IPS DF 6.9 (cell line): ENCODE results near the gene BMI1.

Source experiments
- DNase-seq: peaks from one replicate; pipeline ENCODE4 v3.0.0-alpha.2; 2013; ENCODE audit warnings: low read depth, low spot score
- H3K27ac ChIP-seq: one replicate; pipeline ENCODE4 v1.5.1; 2013; ENCODE audit warnings: low read length, control low read depth
- H3K27me3 ChIP-seq: 2 replicates; pipeline ENCODE4 v1.6.1; 2013; ENCODE audit warnings: mild to moderate bottlenecking, low read length; ENCODE audit not compliant: control insufficient read depth, insufficient read depth
- H3K36me3 ChIP-seq: 2 replicates; pipeline ENCODE4 v1.6.1; 2013; ENCODE audit warnings: low read length; ENCODE audit not compliant: control insufficient read depth, insufficient read depth
- H3K4me1 ChIP-seq: 2 replicates; pipeline ENCODE4 v1.6.1; 2013; ENCODE audit warnings: low read length; ENCODE audit not compliant: control insufficient read depth, insufficient read depth
- H3K4me3 ChIP-seq: 2 replicates; pipeline ENCODE4 v1.5.1; 2013; ENCODE audit warnings: mild to moderate bottlenecking, low read length
- H3K9me3 ChIP-seq: 2 replicates; pipeline ENCODE4 v1.6.1; 2013; ENCODE audit warnings: low read length, inconsistent platforms; ENCODE audit not compliant: control insufficient read depth, insufficient read depth
- WGBS: extraction: QIAGEN DNeasy Blood & Tissue Kit; methylation state at CpG from one replicate; pipeline ENCODE4 v1.1.7; 2013; ENCODE audit warnings: mixed read lengths, missing lambda C conversion rate; ENCODE audit not compliant: insufficient read length, insufficient coverage; 5-methylcytosine and 5-hydroxymethylcytosine counted together

Gene BMI1

GRCh38 chr10:22366771-22367170, 45.9 kb downstream of the BMI1 start:
- no CpG with 5 or more reads among the region's 2 CpGs for WGBS
- no peak overlapping the region for H3K4me3 ChIP-seq
- H3K4me1 ChIP-seq = no peaks in the 10 kb centered on the region
- no peak overlapping the region for H3K27ac ChIP-seq
- no peaks in the 10 kb centered on the region for H3K27me3 ChIP-seq
- DNase-seq = no peak
- H3K36me3 ChIP-seq = no peaks in the 10 kb centered on the region
- no peaks in the 10 kb centered on the region for H3K9me3 ChIP-seq

- H3K27ac ChIP-seq = no peak overlapping the region
- no peaks in the 10 kb centered on the region for H3K9me3 ChIP-seq
- no peaks in the 10 kb centered on the region for H3K4me1 ChIP-seq
- WGBS = no CpG with 5 or more reads among the region's 1 CpG
- H3K36me3 ChIP-seq = no peaks in the 10 kb centered on the region
- no peak overlapping the region for H3K4me3 ChIP-seq
- no peak for DNase-seq
- H3K27me3 ChIP-seq = no peaks in the 10 kb centered on the region
Measured at GRCh38 chr10:22367471-22367870, 46.6 kb downstream of the BMI1 start.

GRCh38 chr10:22368402-22368801, 47.5 kb downstream of the BMI1 start:
- no peak for DNase-seq
- no peaks in the 10 kb centered on the region for H3K27me3 ChIP-seq
- H3K27ac ChIP-seq = no peak overlapping the region
- H3K36me3 ChIP-seq = no peaks in the 10 kb centered on the region
- H3K4me3 ChIP-seq = no peak overlapping the region
- WGBS = no CpG with 5 or more reads among the region's 4 CpGs
- no peaks in the 10 kb centered on the region for H3K4me1 ChIP-seq
- no peaks in the 10 kb centered on the region for H3K9me3 ChIP-seq

GRCh38 chr10:22368981-22369380, 48.1 kb downstream of the BMI1 start:
- Histone ChIP-seq H3K9me3 (no peaks in the 10 kb centered on the region), H3K4me1 (no peaks in the 10 kb centered on the region), H3K27me3 (no peaks in the 10 kb centered on the region), H3K4me3 (no peak overlapping the region), H3K36me3 (no peaks in the 10 kb centered on the region), H3K27ac (no peak overlapping the region)
- no peak for DNase-seq
- WGBS = no CpG with 5 or more reads among the region's 2 CpGs

- Histone ChIP-seq H3K27ac (no peak overlapping the region), H3K4me1 (no peaks in the 10 kb centered on the region), H3K27me3 (no peaks in the 10 kb centered on the region), H3K4me3 (no peak overlapping the region), H3K36me3 (no peaks in the 10 kb centered on the region), H3K9me3 (no peaks in the 10 kb centered on the region)
- WGBS = no CpG with 5 or more reads among the region's 5 CpGs
- no peak for DNase-seq
Measured at GRCh38 chr10:22369434-22370072, 48.7 kb downstream of the BMI1 start.

- H3K27me3 ChIP-seq = no peaks in the 10 kb centered on the region
- H3K9me3 ChIP-seq = no peaks in the 10 kb centered on the region
- H3K4me1 ChIP-seq = no peaks in the 10 kb centered on the region
- no peak for DNase-seq
- no peak overlapping the region for H3K4me3 ChIP-seq
- H3K36me3 ChIP-seq = no peaks in the 10 kb centered on the region
- H3K27ac ChIP-seq = no peak overlapping the region
Measured at GRCh38 chr10:22370320-22370719, 49.4 kb downstream of the BMI1 start.

- H3K9me3 ChIP-seq = no peaks in the 10 kb centered on the region
- no CpG with 5 or more reads among the region's 6 CpGs for WGBS
- DNase-seq = no peak
- H3K36me3 ChIP-seq = no peaks in the 10 kb centered on the region
- H3K27me3 ChIP-seq = no peaks in the 10 kb centered on the region
- no peak overlapping the region for H3K27ac ChIP-seq
- no peaks in the 10 kb centered on the region for H3K4me1 ChIP-seq
- H3K4me3 ChIP-seq = no peak overlapping the region
Measured at GRCh38 chr10:22372298-22372697, 51.4 kb downstream of the BMI1 start.

GRCh38 chr10:22372917-22373316, 52.0 kb downstream of the BMI1 start:
- no peak for DNase-seq
- no peaks in the 10 kb centered on the region for H3K36me3 ChIP-seq
- no peak overlapping the region for H3K4me3 ChIP-seq
- H3K9me3 ChIP-seq = no peaks in the 10 kb centered on the region
- WGBS = no CpG with 5 or more reads among the region's 9 CpGs
- H3K27ac ChIP-seq = no peak overlapping the region
- no peaks in the 10 kb centered on the region for H3K27me3 ChIP-seq
- no peaks in the 10 kb centered on the region for H3K4me1 ChIP-seq

GRCh38 chr10:22374489-22375126, 53.7 kb downstream of the BMI1 start:
- Histone ChIP-seq H3K4me1 (no peaks in the 10 kb centered on the region), H3K27ac (no peak overlapping the region), H3K9me3 (no peaks in the 10 kb centered on the region), H3K4me3 (no peak overlapping the region), H3K36me3 (no peaks in the 10 kb centered on the region), H3K27me3 (no peaks in the 10 kb centered on the region)
- DNase-seq = no peak
- WGBS = no CpG with 5 or more reads among the region's 3 CpGs

- WGBS = no CpG with 5 or more reads among the region's 3 CpGs
- Histone ChIP-seq H3K27ac (no peak overlapping the region), H3K4me3 (no peak overlapping the region)
Measured at GRCh38 chr10:22379059-22379458, 58.2 kb downstream of the BMI1 start.

More at GRCh38 chr10:22379059-22379458, 58.2 kb downstream of the BMI1 start:
- no peaks in the 10 kb centered on the region for H3K36me3 ChIP-seq
- no peak for DNase-seq
- no peaks in the 10 kb centered on the region for H3K4me1 ChIP-seq
- H3K9me3 ChIP-seq = no peaks in the 10 kb centered on the region
- H3K27me3 ChIP-seq = no peaks in the 10 kb centered on the region
